Karpas-422 (cell line): ENCODE results near the gene GMPR. TPM values are rescaled to one million over a fixed set of nuclear protein-coding genes. Genes with fewer than 3 reads are reported as not detected.
A peak's percentile ranks its signal among the peaks of the same experiment; 100 is the strongest.

Experiments used
- DNase-seq: peaks from one replicate; pipeline ENCODE4 v3.0.0-alpha.2; 2015
- H2AFZ ChIP-seq: fragments of 200-600 bp; sonication (generic); 2 replicates; pipeline ENCODE4 v1.6.1; 2014; ENCODE audit warnings: antibody characterized with exemption, low read length, mixed read lengths
- H3K27ac ChIP-seq: fragments of 200-600 bp; sonication (generic); 2 replicates; pipeline ENCODE4 v1.5.1; 2014; ENCODE audit warnings: mild to moderate bottlenecking, low read length, moderate library complexity
- H3K27me3 ChIP-seq: fragments of 200-600 bp; sonication (generic); 2 replicates; pipeline ENCODE4 v1.6.1; 2014; ENCODE audit warnings: low read length, mixed read lengths
- H3K36me3 ChIP-seq: fragments of 200-600 bp; sonication (generic); 2 replicates; pipeline ENCODE4 v1.6.1; 2014; ENCODE audit warnings: low read length, mixed read lengths; ENCODE audit not compliant: insufficient read depth
- H3K4me1 ChIP-seq: fragments of 200-600 bp; sonication (generic); 2 replicates; pipeline ENCODE4 v1.6.1; 2014; ENCODE audit warnings: mild to moderate bottlenecking, low read length, mixed read lengths
- H3K4me2 ChIP-seq: fragments of 200-600 bp; sonication (generic); 2 replicates; pipeline ENCODE4 v1.6.1; 2014; ENCODE audit warnings: low read length, low read depth, mild to moderate bottlenecking; ENCODE audit not compliant: poor library complexity, severe bottlenecking
- H3K4me3 ChIP-seq: fragments of 200-600 bp; sonication (generic); 2 replicates; pipeline ENCODE4 v1.5.1; 2014; ENCODE audit warnings: mild to moderate bottlenecking, antibody characterized with exemption, low read length, mixed read lengths
- H3K79me2 ChIP-seq: fragments of 200-600 bp; sonication (generic); 2 replicates; pipeline ENCODE4 v1.6.1; 2014; ENCODE audit warnings: mild to moderate bottlenecking, low read length, mixed read lengths
- H3K9ac ChIP-seq: fragments of 200-600 bp; sonication (generic); 2 replicates; pipeline ENCODE4 v1.6.0; 2014; ENCODE audit warnings: low read length
- H3K9me2 ChIP-seq: fragments of 200-600 bp; sonication (generic), shearing (Covaris generic); replicated peaks from 2 replicates; pipeline ENCODE4 v1.6.0; 2014; ENCODE audit warnings: mild to moderate bottlenecking, low read length, moderate library complexity; ENCODE audit not compliant: insufficient read depth
- H3K9me3 ChIP-seq: fragments of 300-700, 200-600 bp; sonication (generic); 2 replicates; pipeline ENCODE4 v1.6.1; 2014; ENCODE audit warnings: low read length, mixed read lengths
- H4K20me1 ChIP-seq: fragments of 200-600 bp; sonication (generic); 2 replicates; pipeline ENCODE4 v1.6.1; 2014; ENCODE audit warnings: mild to moderate bottlenecking, antibody characterized with exemption, low read length, low read depth; ENCODE audit not compliant: insufficient read depth
- total RNA-seq: library from RNA; depleted of rRNA; stranded (reverse); fragments of >200 nt; shearing (Covaris generic); gene quantifications from 2 replicates; pipeline ENCODE4 v1.2.3, GENCODE V29; 2014; ENCODE audit warnings: low replicate concordance

Gene GMPR
- total RNA-seq, 1 experiment from 2014 or later = not detected

- no peaks in the 10 kb centered on the region for H3K36me3 ChIP-seq
- peak; percentile 91 for DNase-seq
Observed at GRCh38 chr6:16331384-16332174, 93.2 kb downstream of the GMPR start.

DNA sequence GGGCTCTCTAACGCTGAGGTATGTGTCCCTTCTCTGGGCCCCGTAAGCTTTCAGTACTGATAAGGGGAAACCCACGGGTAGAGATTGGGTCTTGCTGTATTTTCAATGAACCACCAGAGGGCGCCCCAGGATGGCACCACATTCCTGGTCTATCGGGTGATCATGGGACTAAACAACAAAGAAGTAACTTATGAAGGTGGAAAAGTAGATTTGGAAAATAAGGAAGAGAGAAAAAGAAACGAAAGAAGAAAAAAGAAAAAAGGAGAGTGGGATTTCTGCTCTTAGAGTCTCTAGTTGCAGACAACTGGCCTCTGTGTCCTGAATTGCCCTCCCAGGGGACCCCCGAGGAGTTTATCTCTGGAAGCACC is 93.8 kb downstream of the GMPR start:
- DNase-seq = peak; percentile 94
- peaks cover 44% of the 10 kb centered on the region for H3K4me1 ChIP-seq
- no peaks in the 10 kb centered on the region for H3K79me2 ChIP-seq
- H3K27ac ChIP-seq = peak overlapping the region; percentile 47
- H3K9me2 ChIP-seq = no peaks in the 10 kb centered on the region
- peak overlapping the region; percentile 58 for H3K4me2 ChIP-seq
- H3K27me3 ChIP-seq = no peaks in the 10 kb centered on the region
- no peaks in the 10 kb centered on the region for H3K9me3 ChIP-seq
- no peaks in the 10 kb centered on the region for H3K36me3 ChIP-seq
- peak overlapping the region; percentile 7; the same call in 1 of the 2 replicates for H2AFZ ChIP-seq
- peak overlapping the region; percentile 42 for H3K9ac ChIP-seq
- H4K20me1 ChIP-seq = no peaks in the 10 kb centered on the region
- peak overlapping the region; percentile 44 for H3K4me3 ChIP-seq

More at GRCh38 chr6:16331384-16332174, 93.2 kb downstream of the GMPR start:
- H3K4me2 ChIP-seq = peak overlapping the region; percentile 58
- H3K4me3 ChIP-seq = peak overlapping the region; percentile 44
- no peak overlapping the region for H2AFZ ChIP-seq
- peak overlapping the region; percentile 47 for H3K27ac ChIP-seq
- H3K27me3 ChIP-seq = no peaks in the 10 kb centered on the region
- H3K9ac ChIP-seq = peak overlapping the region; percentile 42
- H3K9me2 ChIP-seq = no peaks in the 10 kb centered on the region
- H3K79me2 ChIP-seq = no peaks in the 10 kb centered on the region
- no peaks in the 10 kb centered on the region for H3K9me3 ChIP-seq
- no peaks in the 10 kb centered on the region for H4K20me1 ChIP-seq
- peaks cover 42% of the 10 kb centered on the region for H3K4me1 ChIP-seq

- H3K9ac ChIP-seq = no peak overlapping the region
- no peaks in the 10 kb centered on the region for H3K36me3 ChIP-seq
- H3K79me2 ChIP-seq = no peaks in the 10 kb centered on the region
- no peaks in the 10 kb centered on the region for H4K20me1 ChIP-seq
- no peak overlapping the region for H3K4me3 ChIP-seq
- DNase-seq = peak; percentile 36
- H3K27me3 ChIP-seq = no peaks in the 10 kb centered on the region
- H3K27ac ChIP-seq = no peak overlapping the region
- peaks cover 46% of the 10 kb centered on the region for H3K4me1 ChIP-seq
- no peaks in the 10 kb centered on the region for H3K9me2 ChIP-seq
- H2AFZ ChIP-seq = no peak overlapping the region
- H3K9me3 ChIP-seq = no peaks in the 10 kb centered on the region
- H3K4me2 ChIP-seq = no peak overlapping the region
Observed at GRCh38 chr6:16333580-16333979, 95.2 kb downstream of the GMPR start.

DNA sequence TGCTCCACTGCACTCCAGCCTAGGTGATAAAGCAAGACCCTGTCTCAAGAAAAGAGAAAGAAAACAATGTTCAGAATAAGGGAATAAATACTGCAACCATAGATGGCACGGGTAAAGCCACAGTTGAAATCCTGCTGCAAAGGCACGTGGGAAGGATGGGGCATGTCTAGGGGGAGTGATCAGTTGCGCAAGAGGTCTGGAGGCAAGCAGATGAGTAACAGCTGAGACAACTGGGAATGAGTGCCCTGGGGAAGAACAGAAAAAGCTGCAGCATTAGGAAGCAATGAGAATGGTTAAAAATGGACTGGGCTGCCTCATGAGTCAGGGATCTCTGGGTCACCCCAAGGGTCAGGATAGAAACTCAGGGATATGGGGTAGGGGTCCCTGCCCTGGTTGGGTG is 96.3 kb downstream of the GMPR start:
- Histone ChIP-seq H2AFZ (no peak overlapping the region), H3K9ac (no peak overlapping the region), H3K9me2 (no peaks in the 10 kb centered on the region), H3K36me3 (no peaks in the 10 kb centered on the region), H3K4me3 (no peak overlapping the region), H3K79me2 (no peaks in the 10 kb centered on the region), H3K27ac (no peak overlapping the region), H4K20me1 (no peaks in the 10 kb centered on the region), H3K4me2 (no peak overlapping the region), H3K27me3 (no peaks in the 10 kb centered on the region), H3K9me3 (no peaks in the 10 kb centered on the region), H3K4me1 (peaks cover 45% of the 10 kb centered on the region)
- DNase-seq = no peak

DNA sequence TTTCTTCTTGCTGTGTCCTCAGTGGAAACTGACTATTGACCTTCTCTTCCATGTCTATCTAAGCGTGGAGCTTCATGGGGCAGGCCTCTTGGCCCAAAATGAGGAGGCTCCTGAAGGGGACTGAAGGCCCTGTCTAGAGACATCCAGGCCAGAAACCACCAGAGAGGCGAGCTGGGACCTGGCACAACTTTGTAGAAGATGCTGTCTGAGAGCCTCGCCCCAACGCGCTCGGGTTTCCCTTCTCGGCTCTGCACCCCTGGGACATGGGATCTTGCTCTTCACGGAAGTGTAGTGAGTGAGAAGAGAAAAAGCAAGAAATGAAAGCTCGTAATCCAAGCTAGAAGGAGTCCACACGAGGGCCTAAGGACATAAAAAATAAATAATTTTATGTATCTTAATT is 96.8 kb downstream of the GMPR start:
- no peak overlapping the region for H3K9ac ChIP-seq
- no peaks in the 10 kb centered on the region for H3K9me2 ChIP-seq
- no peaks in the 10 kb centered on the region for H4K20me1 ChIP-seq
- H3K4me1 ChIP-seq = peaks cover 41% of the 10 kb centered on the region
- H2AFZ ChIP-seq = no peak overlapping the region
- no peaks in the 10 kb centered on the region for H3K36me3 ChIP-seq
- H3K79me2 ChIP-seq = no peaks in the 10 kb centered on the region
- no peaks in the 10 kb centered on the region for H3K27me3 ChIP-seq
- no peak overlapping the region for H3K27ac ChIP-seq
- no peak overlapping the region for H3K4me3 ChIP-seq
- no peaks in the 10 kb centered on the region for H3K9me3 ChIP-seq
- DNase-seq = no peak
- H3K4me2 ChIP-seq = no peak overlapping the region

GRCh38 chr6:16336056-16336818 is 97.8 kb downstream of the GMPR start:
- Histone ChIP-seq H4K20me1 (no peaks in the 10 kb centered on the region), H3K4me1 (peaks cover 41% of the 10 kb centered on the region), H2AFZ (no peak overlapping the region), H3K9ac (no peak overlapping the region), H3K4me2 (no peak overlapping the region), H3K36me3 (no peaks in the 10 kb centered on the region), H3K27ac (no peak overlapping the region), H3K27me3 (no peaks in the 10 kb centered on the region), H3K9me3 (no peaks in the 10 kb centered on the region), H3K9me2 (no peaks in the 10 kb centered on the region), H3K4me3 (no peak overlapping the region), H3K79me2 (no peaks in the 10 kb centered on the region)
- peak; percentile 65 for DNase-seq

- Histone ChIP-seq H2AFZ (no peak overlapping the region), H3K27ac (no peak overlapping the region), H3K36me3 (no peaks in the 10 kb centered on the region), H3K9me2 (no peaks in the 10 kb centered on the region), H3K27me3 (no peaks in the 10 kb centered on the region), H3K9me3 (no peaks in the 10 kb centered on the region), H3K4me3 (no peak overlapping the region), H3K9ac (no peak overlapping the region), H3K79me2 (no peaks in the 10 kb centered on the region), H3K4me2 (no peak overlapping the region), H3K4me1 (peaks cover 35% of the 10 kb centered on the region), H4K20me1 (no peaks in the 10 kb centered on the region)
- no peak for DNase-seq
Observed at GRCh38 chr6:16336911-16337294, 98.5 kb downstream of the GMPR start.

GRCh38 chr6:16337295-16337975 is 99.0 kb downstream of the GMPR start:
- Histone ChIP-seq H3K79me2 (no peaks in the 10 kb centered on the region), H3K36me3 (no peaks in the 10 kb centered on the region), H3K27ac (no peak overlapping the region), H3K4me3 (no peak overlapping the region), H4K20me1 (no peaks in the 10 kb centered on the region), H3K4me2 (no peak overlapping the region), H3K4me1 (peaks cover 31% of the 10 kb centered on the region), H3K9ac (no peak overlapping the region), H3K9me2 (no peaks in the 10 kb centered on the region), H2AFZ (no peak overlapping the region), H3K27me3 (no peaks in the 10 kb centered on the region), H3K9me3 (no peaks in the 10 kb centered on the region)
- DNase-seq = no peak
